Left colon (tissue), 2 donors: ENCODE results near the gene DDAH2. TPM values are rescaled to one million over a fixed set of nuclear protein-coding genes. Genes with fewer than 3 reads are reported as not detected.

Experiments
- ATAC-seq: fragments of 200-7000 bp; cut with Tn5 transposase; one replicate; pipeline ENCODE4 v1.9.1; 2020; ENCODE audit warnings: mild to moderate bottlenecking, moderate library complexity
- DNase-seq, 2 donors: peaks; one replicate each; pipeline ENCODE4 v3.0.0-alpha.2; 2020
- intact Hi-C, 2 donors: fragments of 100-400 bp; cut with DNase I in 1 of 2; cut with micrococcal nuclease in 1 of 2; formaldehyde crosslinking; loops; one replicate each; pipeline versions ENCODE4 v1.11.2 to v1.14.0; 2022; cut with DNase I, micrococcal nuclease
- long read RNA-seq: library from polyadenylated mRNA; unstranded; transcript quantifications from one replicate; pipeline ENCODE4 v2.0.0, GENCODE V29; 2021
- total RNA-seq, 2 donors: library from RNA; stranded (reverse); fragmentation: NEBNext Ultra II Directional; extraction: Animal tissue kit (Norgen Biotek cat#: 25700); gene quantifications; one replicate each; pipeline ENCODE4 v1.2.1, GENCODE V29; 2021
- donor health status: DM: no; HTN: no; CAD: no.
- donor health status: DM: yes; HTN: yes; CAD: no.

The DDAH2 gene
- 100 to 1,000 TPM in 1 of 2 donors, 10 to 100 TPM in 1; 84.2 to 139 TPM for total RNA-seq
- long read RNA-seq, transcript DDAH2-213 (7 exons, 1,688 nt), result minor isoform, 45 of 107 reads
- long read RNA-seq, transcript DDAH2-212 (6 exons, 1,688 nt), result major isoform, 52 of 107 reads
- long read RNA-seq, partial matches to known transcripts, result 2 of 107 reads
- long read RNA-seq, other reads (novel, unspliced or antisense), result 4 of 107 reads

GRCh38 chr6:31728767-31729514 lies at the start of gene DDAH2:
Gene DDAH2 (minus strand): TSS chr6:31729299. CDS start chr6:31729161, 138 bp downstream.
- ATAC-seq (peak; percentile 59), DNase-seq (peak; percentile 48 to 54)
- intact Hi-C loops, result no loop called here

- intact Hi-C loops, result no loop called here
- ATAC-seq (no peak), DNase-seq (no peak)
Observed at GRCh38 chr6:31778193-31778592, 49.1 kb upstream of the DDAH2 start.

- ATAC-seq (no peak), DNase-seq (no peak)
- intact Hi-C loops, result no loop called here
Observed at GRCh38 chr6:31777667-31778050, 48.6 kb upstream of the DDAH2 start.

GRCh38 chr6:31776989-31777666 lies 48.0 kb upstream of the DDAH2 start, which contains the start of gene VWA7:
Gene VWA7 (minus strand): TSS chr6:31777328. CDS start chr6:31776779, 549 bp downstream.
- peak; percentile 80 to 88 for DNase-seq
- intact Hi-C loops, result no loop called here
- ATAC-seq, result peak; percentile 75

- peak; percentile 16 for ATAC-seq
- no peak for DNase-seq
- intact Hi-C loops, result no loop called here
Observed at GRCh38 chr6:31776485-31776988, 47.4 kb upstream of the DDAH2 start.

GRCh38 chr6:31775633-31776484 lies 46.8 kb upstream of the DDAH2 start:
- DNase-seq (no peak), ATAC-seq (peak; percentile 0)
- intact Hi-C loops, result no loop called here

GRCh38 chr6:31775184-31775583 lies 46.1 kb upstream of the DDAH2 start:
- ATAC-seq (peak; percentile 69), DNase-seq (peak; percentile 69 to 80)
- intact Hi-C loops, result no loop called here

- ATAC-seq, result no peak
- no peak for DNase-seq
- intact Hi-C loops, result no loop called here
Observed at GRCh38 chr6:31771992-31772358, 42.9 kb upstream of the DDAH2 start.

GRCh38 chr6:31770860-31771259 lies 41.8 kb upstream of the DDAH2 start:
- intact Hi-C loops, result no loop called here
- DNase-seq (no peak), ATAC-seq (no peak)

GRCh38 chr6:31769684-31770371 lies 40.7 kb upstream of the DDAH2 start:
- intact Hi-C loops, result loop anchor here in 1 of 2 donors (5.0 kb wide), 1 partner anchor 88 kb away; the partner anchor contains the start of gene LY6G5C
- ATAC-seq, result peak; percentile 75
- DNase-seq, result peak; percentile 87 to 91

- no peak for ATAC-seq
- intact Hi-C loops, result loop anchor here in 1 of 2 donors (5.0 kb wide), 1 partner anchor 86 kb away; the partner anchor contains the start of gene LY6G5C
Observed at GRCh38 chr6:31768363-31769257, 39.5 kb upstream of the DDAH2 start.

GRCh38 chr6:31767096-31767645 lies 38.1 kb upstream of the DDAH2 start:
- intact Hi-C loops, result loop anchor here in 1 of 2 donors (5.0 kb wide), 1 partner anchor 85 kb away; the partner anchor contains the start of gene LY6G5C
- ATAC-seq (no peak), DNase-seq (no peak)

More at GRCh38 chr6:31768363-31769257, 39.5 kb upstream of the DDAH2 start:
- DNase-seq, result no peak

- ATAC-seq (no peak), DNase-seq (peak in 1 of 2 donors; percentile 44)
- intact Hi-C loops, result loop anchor here in 1 of 2 donors (5.0 kb wide), 1 partner anchor 84 kb away; the partner anchor contains the start of gene LY6G5C
Observed at GRCh38 chr6:31765910-31766794, 37.1 kb upstream of the DDAH2 start.

- ATAC-seq (no peak), DNase-seq (no peak)
- intact Hi-C loops, result loop anchor here in 1 of 2 donors (5.0 kb wide), 1 partner anchor 83 kb away; the partner anchor contains the start of gene LY6G5C
Observed at GRCh38 chr6:31765559-31765909, 36.4 kb upstream of the DDAH2 start.

GRCh38 chr6:31764198-31764597 lies 35.1 kb upstream of the DDAH2 start:
- ATAC-seq (peak; percentile 19), DNase-seq (no peak)
- intact Hi-C loops, result no loop called here

GRCh38 chr6:31763619-31763940 lies 34.5 kb upstream of the DDAH2 start:
- intact Hi-C loops, result no loop called here
- ATAC-seq, result peak; percentile 40
- DNase-seq, result no peak
